ENCODE data around the gene KIRREL2.
"Not testable (repeated sequence)": the region's sequence is repeated elsewhere in the genome, so short reads cannot be mapped to it uniquely, and the experiment has no call there.

KIRREL2 gene

GRCh38 chr19:35899547-35900214, 43.0 kb downstream of the KIRREL2 start:
- peak; percentile 75 for DNase-seq (ENCODE audit: low read depth)

GRCh38 chr19:35901055-35901644, 44.4 kb downstream of the KIRREL2 start:
- DNase-seq (ENCODE audit: low read depth): no peak

- no peak for DNase-seq (ENCODE audit: low read depth)
Observed at GRCh38 chr19:35901854-35902661, 45.3 kb downstream of the KIRREL2 start, which contains the start of gene HCST. TSS of gene HCST (plus strand) at chr19:35902529. CDS start at chr19:35902594, 65 bp downstream.

GRCh38 chr19:35902870-35903475, 46.3 kb downstream of the KIRREL2 start:
- DNase-seq (ENCODE audit: low read depth): no peak

- peak; percentile 64 for DNase-seq (ENCODE audit: low read depth)
Observed at GRCh38 chr19:35903550-35904179, 47.0 kb downstream of the KIRREL2 start.

GRCh38 chr19:35904311-35905068, 47.8 kb downstream of the KIRREL2 start:
- DNase-seq (ENCODE audit: low read depth): no peak

GRCh38 chr19:35905178-35905727, 48.5 kb downstream of the KIRREL2 start:
- no peak for DNase-seq (ENCODE audit: low read depth)

GRCh38 chr19:35907377-35907745, 50.6 kb downstream of the KIRREL2 start:
- no peak for DNase-seq (ENCODE audit: low read depth)

- DNase-seq (ENCODE audit: low read depth): no peak
Observed at GRCh38 chr19:35908010-35908441, 51.3 kb downstream of the KIRREL2 start, which contains the start of gene TYROBP. TSS of gene TYROBP (minus strand) at chr19:35908295. CDS start at chr19:35908228, 67 bp downstream.

GRCh38 chr19:35908973-35909683, 52.4 kb downstream of the KIRREL2 start:
- no peak for DNase-seq (ENCODE audit: low read depth)

GRCh38 chr19:35909684-35910035, 52.9 kb downstream of the KIRREL2 start:
- DNase-seq (ENCODE audit: low read depth): no peak

- not testable (repeated sequence) for DNase-seq (ENCODE audit: low read depth)
Observed at GRCh38 chr19:35910355-35910754, 53.6 kb downstream of the KIRREL2 start.

- no peak for DNase-seq (ENCODE audit: low read depth)
Observed at GRCh38 chr19:35911173-35911572, 54.5 kb downstream of the KIRREL2 start.

- DNase-seq (ENCODE audit: low read depth): no peak
Observed at GRCh38 chr19:35911790-35912189, 55.1 kb downstream of the KIRREL2 start.

- no peak for DNase-seq (ENCODE audit: low read depth)
Observed at GRCh38 chr19:35913589-35913988, 56.9 kb downstream of the KIRREL2 start.

- no peak for DNase-seq (ENCODE audit: low read depth)
Observed at GRCh38 chr19:35915443-35915842, 58.7 kb downstream of the KIRREL2 start.

Measured in stimulated activated CD8-positive, alpha-beta memory T cell treated with anti-CD3 and anti-CD28 coated beads, Interleukin-15, amount 100 ng/mL, for 24 hours (primary cell).